ENCODE data around the gene AFAP1.

GRCh38 chr4:7819446-7819845 is 120.2 kb downstream of the AFAP1 start:
- TF ChIP-seq CTCF (optimal IDR thresholded peaks at IDR 0.05 in 1 of 3, IDR thresholded peaks at IDR 0.05 in 1 of 3, conservative IDR thresholded peaks at IDR 0.05 in 1 of 3; ENCODE audit: extremely low read depth in 1 of 3, insufficient read depth in 2 of 3, low read length in 3 of 3) (no peak), EZH2 (IDR thresholded peaks at IDR 0.05; ENCODE audit: low read length) (no peak)
